Measurements from ENCODE around the gene LGSN. TPM values are rescaled to one million over a fixed set of nuclear protein-coding genes. Genes with fewer than 3 reads are reported as not detected.
"Not testable (repeated sequence)": the region's sequence is repeated elsewhere in the genome, so short reads cannot be mapped to it uniquely, and the experiment has no call there.

Gene LGSN
- total RNA-seq, 4 donors from 2014 or later: not detected

DNA sequence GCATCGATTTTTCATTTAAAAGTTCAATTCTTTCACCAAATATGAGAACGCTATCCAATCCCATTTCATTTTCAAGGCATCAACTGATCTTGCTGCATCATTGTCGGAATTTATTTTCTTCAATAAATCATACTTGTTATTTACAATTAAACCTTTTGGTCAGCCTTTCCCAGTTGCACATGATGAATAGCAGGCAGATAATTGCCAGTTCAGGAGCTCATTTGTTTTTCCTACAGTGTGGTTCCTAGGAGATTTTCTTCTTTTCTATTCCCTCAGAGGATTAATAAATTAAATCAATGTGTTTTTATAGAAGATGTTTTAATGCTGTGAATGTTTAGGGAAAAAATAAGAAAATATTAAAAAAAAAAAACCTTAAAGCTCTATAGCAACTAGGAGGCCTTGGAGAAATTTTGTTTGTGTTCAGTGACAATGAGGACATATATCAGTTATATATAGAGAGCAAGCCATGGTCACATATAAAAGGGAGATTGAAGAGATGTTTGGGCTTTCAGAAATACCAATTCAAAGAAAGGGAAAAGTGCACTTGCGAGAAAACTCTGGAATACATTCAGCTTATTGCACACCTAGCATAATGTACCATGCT is 30.4 kb downstream of the LGSN start:
- no peak for TF ChIP-seq CTCF (IDR thresholded peaks at IDR 0.05)
- no peak for DNase-seq (ENCODE audit: low spot score)
- ATAC-seq (ENCODE audit: low FRiP score): no peak

DNA sequence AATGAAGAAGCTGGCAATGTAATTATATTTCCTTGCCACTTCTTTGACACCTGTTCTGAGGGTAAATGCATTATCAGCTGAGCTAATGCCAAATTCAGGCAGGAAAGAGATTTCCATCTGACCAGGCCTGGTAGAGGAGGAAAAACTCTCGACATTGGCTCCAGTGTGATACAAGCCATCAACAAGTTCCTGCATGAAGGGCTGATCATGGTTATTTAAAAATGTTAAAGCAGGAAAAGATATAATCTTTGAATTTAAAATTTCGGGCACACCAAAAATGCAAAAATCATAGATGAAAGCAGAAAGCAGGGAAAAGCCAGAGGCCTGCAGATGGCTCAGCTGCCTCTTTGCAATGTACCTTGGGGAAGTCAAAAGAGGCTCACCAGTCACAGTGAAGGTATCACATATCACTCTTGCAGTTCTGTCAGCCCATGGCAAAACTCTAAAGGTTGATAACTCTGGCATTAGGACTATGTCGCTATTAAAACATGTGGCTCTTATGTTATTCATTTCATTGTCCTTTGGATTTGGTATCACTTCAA is 39.1 kb downstream of the LGSN start:
- TF ChIP-seq CTCF (IDR thresholded peaks at IDR 0.05): no peak
- ATAC-seq (ENCODE audit: low FRiP score): no peak
- no peak for DNase-seq (ENCODE audit: low spot score)

DNA sequence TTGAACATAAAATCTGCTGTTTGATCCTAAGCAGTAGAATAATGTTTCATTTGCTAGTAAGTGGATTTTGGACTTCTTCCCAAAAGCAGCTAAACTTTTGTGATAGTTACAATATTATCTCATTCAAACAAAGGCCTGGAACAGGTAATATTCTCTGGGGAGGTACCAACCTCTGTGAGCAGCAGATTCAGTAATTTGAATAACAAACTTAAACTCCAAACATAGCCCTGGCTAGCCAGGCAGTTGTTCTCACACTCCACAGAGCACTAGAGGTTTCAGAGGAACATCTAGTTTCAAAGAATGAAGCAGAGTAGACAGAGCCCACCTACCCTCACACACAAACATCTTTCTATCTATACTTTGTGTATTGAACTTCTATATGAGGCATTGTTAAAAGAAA is 40.9 kb downstream of the LGSN start:
- DNase-seq (ENCODE audit: low spot score): no peak
- no peak for ATAC-seq (ENCODE audit: low FRiP score)
- no peak for TF ChIP-seq CTCF (IDR thresholded peaks at IDR 0.05)

GRCh38 chr6:63275953-63276352 is 43.8 kb downstream of the LGSN start:
- no peak for DNase-seq (ENCODE audit: low spot score)

DNA sequence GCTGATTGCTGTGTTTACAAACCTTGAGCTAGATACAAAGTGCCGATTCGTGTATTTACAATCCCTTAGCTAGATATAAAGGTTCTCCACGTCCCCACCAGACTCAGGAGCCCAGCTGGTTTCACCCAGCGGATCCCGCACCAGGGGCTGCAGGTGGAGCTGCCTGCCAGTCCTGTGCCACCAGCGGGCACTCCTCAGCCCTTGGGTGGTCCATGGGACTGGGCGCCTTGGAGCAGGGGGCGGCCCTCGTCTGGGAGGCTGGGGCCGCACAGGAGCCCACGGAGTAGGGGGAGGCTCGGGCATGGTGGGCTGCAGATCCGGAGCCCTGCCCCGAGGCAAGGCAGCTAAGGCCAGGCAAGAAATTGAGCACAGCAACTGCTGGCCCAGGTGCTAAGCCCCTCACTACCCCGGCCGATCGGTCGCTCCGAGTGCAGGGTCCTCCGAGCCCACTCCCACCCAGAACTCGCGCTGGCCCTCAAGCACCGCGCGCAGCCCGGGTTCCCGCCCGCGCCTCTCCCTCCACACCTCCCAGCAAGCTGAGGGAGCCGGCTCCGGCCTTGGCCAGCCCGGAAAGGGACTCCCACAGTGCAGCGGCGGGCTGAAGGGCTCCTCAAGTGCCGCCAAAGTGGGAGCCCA is 44.9 kb downstream of the LGSN start:
- DNase-seq (ENCODE audit: low spot score); ATAC-seq (ENCODE audit: low FRiP score): not testable (repeated sequence)

More at GRCh38 chr6:63275953-63276352, 43.8 kb downstream of the LGSN start:
- no peak for ATAC-seq (ENCODE audit: low FRiP score)
- no peak for TF ChIP-seq CTCF (IDR thresholded peaks at IDR 0.05)

- TF ChIP-seq CTCF (IDR thresholded peaks at IDR 0.05): no peak
- DNase-seq (ENCODE audit: low spot score): no peak
- ATAC-seq (ENCODE audit: low FRiP score): no peak
Measured at GRCh38 chr6:63272397-63272796, 47.4 kb downstream of the LGSN start.

DNA sequence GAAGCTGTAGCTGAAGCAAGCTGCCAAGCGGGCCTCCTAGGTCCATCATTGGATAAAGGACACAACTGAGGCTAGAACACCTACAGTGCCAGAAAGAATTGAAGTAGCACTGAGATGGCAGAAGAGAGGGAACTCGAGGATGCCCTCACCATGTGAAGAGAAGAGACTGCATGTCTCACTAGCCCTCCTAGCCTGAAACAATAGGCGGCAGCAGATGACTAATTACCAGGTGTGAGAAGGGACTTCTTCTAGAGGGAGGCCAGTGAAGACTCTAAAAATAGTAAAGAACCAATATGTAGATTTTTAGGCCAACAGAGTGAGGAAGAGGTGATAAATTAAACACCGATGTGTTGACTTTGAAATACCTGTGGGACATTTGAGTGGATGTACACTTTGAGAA is 50.3 kb downstream of the LGSN start:
- ATAC-seq (ENCODE audit: low FRiP score): no peak
- no peak for DNase-seq (ENCODE audit: low spot score)
- no peak for TF ChIP-seq CTCF (IDR thresholded peaks at IDR 0.05)

All from omental fat pad (tissue), 4 donors.